Loucy (cell line): ENCODE data around the gene SP110.

ENCODE experiments used
- H2AFZ ChIP-seq: fragments of 200-600 bp; sonication (generic); 2 replicates; pipeline ENCODE4 v1.6.0; 2016; ENCODE audit warnings: antibody characterized with exemption, mild to moderate bottlenecking, low read length, moderate library complexity
- H3F3A ChIP-seq: fragments of 200-600 bp; 2 replicates; pipeline ENCODE4 v1.6.0; 2016; ENCODE audit warnings: antibody characterized with exemption, low read depth, mild to moderate bottlenecking
- H3K27me3 ChIP-seq: fragments of 200-600 bp; sonication (generic); 2 replicates; pipeline ENCODE4 v1.6.1; 2014; ENCODE audit warnings: low read length, mild to moderate bottlenecking; ENCODE audit not compliant: insufficient read depth, poor library complexity, severe bottlenecking
- H3K36me3 ChIP-seq: fragments of 200-600 bp; sonication (generic); 2 replicates; pipeline ENCODE4 v1.6.1; 2016; ENCODE audit warnings: low read length; ENCODE audit not compliant: insufficient read depth
- H3K4me1 ChIP-seq: fragments of 200-600 bp; sonication (generic); 2 replicates; pipeline ENCODE4 v1.5.1; 2014; ENCODE audit warnings: low read length, mild to moderate bottlenecking; ENCODE audit not compliant: insufficient read depth, poor library complexity, severe bottlenecking
- H3K4me2 ChIP-seq: fragments of 200-600 bp; sonication (generic); 2 replicates; pipeline ENCODE4 v1.6.0; 2014; ENCODE audit warnings: antibody characterized with exemption, low read length, low read depth, mild to moderate bottlenecking; ENCODE audit not compliant: poor library complexity, severe bottlenecking
- H3K4me3 ChIP-seq: fragments of 200-600 bp; sonication (generic); 2 replicates; pipeline ENCODE4 v1.5.1; 2014; ENCODE audit warnings: low read length, mild to moderate bottlenecking, mixed read lengths; ENCODE audit not compliant: poor library complexity, severe bottlenecking
- H3K79me2 ChIP-seq: fragments of 200-600 bp; sonication (generic); 2 replicates; pipeline ENCODE4 v1.6.1; 2014; ENCODE audit warnings: low read length; ENCODE audit not compliant: insufficient read depth
- H3K9ac ChIP-seq: fragments of 200-600 bp; sonication (generic); 2 replicates; pipeline ENCODE4 v1.6.0; 2014; ENCODE audit warnings: mild to moderate bottlenecking, low read depth, low read length, moderate library complexity; ENCODE audit not compliant: poor library complexity, severe bottlenecking
- H3K9me2 ChIP-seq: fragments of 200-600 bp; sonication (generic); replicated peaks from 2 replicates; pipeline ENCODE4 v1.6.1; 2016; ENCODE audit warnings: low read depth, low read length, mixed read lengths
- H3K9me3 ChIP-seq: fragments of 200-600 bp; sonication (generic); 2 replicates; pipeline ENCODE4 v1.6.1; 2014; ENCODE audit warnings: mild to moderate bottlenecking, antibody characterized with exemption, low read length, low read depth; ENCODE audit not compliant: insufficient read depth
- H4K20me1 ChIP-seq: fragments of 200-600 bp; sonication (generic); 2 replicates; pipeline ENCODE4 v1.6.0; 2014; ENCODE audit warnings: antibody characterized with exemption, low read length, mild to moderate bottlenecking; ENCODE audit not compliant: insufficient read depth, poor library complexity, severe bottlenecking
- EZH2phosphoT487 ChIP-seq: fragments of 200-600 bp; IDR thresholded peaks from 2 replicates; pipeline ENCODE4 v1.6.1; 2018; ENCODE audit warnings: antibody characterized with exemption, mild to moderate bottlenecking, moderate library complexity, borderline replicate concordance
- TF ChIP-seq, protein P1 (sequence below): fragments of 200-600 bp; sonication (generic); conservative IDR thresholded peaks from 2 replicates; pipeline ENCODE4 v1.5.1; 2014; ENCODE audit warnings: mild to moderate bottlenecking, antibody characterized with exemption, low read length

The SP110 gene

DNA sequence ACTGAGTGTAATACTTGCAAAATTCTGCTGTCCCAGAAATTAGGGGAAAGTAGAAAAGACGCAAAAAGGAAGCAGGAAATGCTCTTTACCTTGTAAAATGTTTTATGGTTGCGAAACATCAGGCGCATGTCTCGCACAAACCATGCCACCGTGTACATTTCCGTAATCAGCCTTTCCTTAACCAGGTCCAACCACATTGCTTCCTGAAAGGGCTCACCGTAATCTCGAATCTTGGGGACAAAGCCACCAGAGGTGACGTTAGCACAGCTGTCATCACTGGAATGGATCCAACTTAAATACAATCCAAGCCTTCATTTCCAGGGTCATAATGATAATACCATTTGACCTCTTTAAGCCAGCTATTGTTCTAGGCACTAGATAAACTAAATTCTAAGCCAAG, 49.3 kb downstream of the SP110 start:
- H3K4me2 ChIP-seq, result peak overlapping the region; percentile 67
- no peak overlapping the region for H2AFZ ChIP-seq

GRCh38 chr2:230166557-230167170, 53.1 kb downstream of the SP110 start:
- H3K9ac ChIP-seq, result no peak overlapping the region
- H3K4me3 ChIP-seq, result no peak overlapping the region
- H3K27me3 ChIP-seq, result peaks cover 66% of the 10 kb centered on the region
- H3K4me1 ChIP-seq, result peaks cover 10% of the 10 kb centered on the region
- no peaks in the 10 kb centered on the region for H3K36me3 ChIP-seq
- H3K9me3 ChIP-seq, result no peaks in the 10 kb centered on the region
- TF ChIP-seq, protein P1, sequence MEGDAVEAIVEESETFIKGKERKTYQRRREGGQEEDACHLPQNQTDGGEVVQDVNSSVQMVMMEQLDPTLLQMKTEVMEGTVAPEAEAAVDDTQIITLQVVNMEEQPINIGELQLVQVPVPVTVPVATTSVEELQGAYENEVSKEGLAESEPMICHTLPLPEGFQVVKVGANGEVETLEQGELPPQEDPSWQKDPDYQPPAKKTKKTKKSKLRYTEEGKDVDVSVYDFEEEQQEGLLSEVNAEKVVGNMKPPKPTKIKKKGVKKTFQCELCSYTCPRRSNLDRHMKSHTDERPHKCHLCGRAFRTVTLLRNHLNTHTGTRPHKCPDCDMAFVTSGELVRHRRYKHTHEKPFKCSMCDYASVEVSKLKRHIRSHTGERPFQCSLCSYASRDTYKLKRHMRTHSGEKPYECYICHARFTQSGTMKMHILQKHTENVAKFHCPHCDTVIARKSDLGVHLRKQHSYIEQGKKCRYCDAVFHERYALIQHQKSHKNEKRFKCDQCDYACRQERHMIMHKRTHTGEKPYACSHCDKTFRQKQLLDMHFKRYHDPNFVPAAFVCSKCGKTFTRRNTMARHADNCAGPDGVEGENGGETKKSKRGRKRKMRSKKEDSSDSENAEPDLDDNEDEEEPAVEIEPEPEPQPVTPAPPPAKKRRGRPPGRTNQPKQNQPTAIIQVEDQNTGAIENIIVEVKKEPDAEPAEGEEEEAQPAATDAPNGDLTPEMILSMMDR, result no peak
- no peak for TF ChIP-seq EZH2phosphoT487
- H2AFZ ChIP-seq, result no peak overlapping the region
- H3K9me2 ChIP-seq, result no peaks in the 10 kb centered on the region
- H3K79me2 ChIP-seq, result no peaks in the 10 kb centered on the region
- H4K20me1 ChIP-seq, result no peaks in the 10 kb centered on the region
- no peak overlapping the region for H3K4me2 ChIP-seq
- no peaks in the 10 kb centered on the region for H3F3A ChIP-seq

More for the DNA sequence above, 49.3 kb downstream of the SP110 start:
- Histone ChIP-seq H3K9ac (no peak overlapping the region), H3K9me3 (no peaks in the 10 kb centered on the region), H4K20me1 (no peaks in the 10 kb centered on the region), H3K4me3 (peak overlapping the region; percentile 50), H3K4me1 (peaks cover 10% of the 10 kb centered on the region), H3F3A (no peaks in the 10 kb centered on the region), H3K79me2 (no peaks in the 10 kb centered on the region), H3K36me3 (no peaks in the 10 kb centered on the region), H3K9me2 (no peaks in the 10 kb centered on the region), H3K27me3 (peaks cover 74% of the 10 kb centered on the region)
- peak; percentile 84 for TF ChIP-seq EZH2phosphoT487
- TF ChIP-seq, protein P1, result no peak

GRCh38 chr2:230164139-230164538, 55.6 kb downstream of the SP110 start:
- no peaks in the 10 kb centered on the region for H4K20me1 ChIP-seq

More at GRCh38 chr2:230164139-230164538, 55.6 kb downstream of the SP110 start:
- H3K79me2 ChIP-seq, result no peaks in the 10 kb centered on the region
- peaks cover 55% of the 10 kb centered on the region for H3K27me3 ChIP-seq
- no peak overlapping the region for H3K4me2 ChIP-seq
- no peaks in the 10 kb centered on the region for H3K36me3 ChIP-seq
- H3K4me1 ChIP-seq, result no peaks in the 10 kb centered on the region
- TF ChIP-seq, protein P1, result no peak
- no peak for TF ChIP-seq EZH2phosphoT487
- H3K9me2 ChIP-seq, result no peaks in the 10 kb centered on the region
- no peak overlapping the region for H3K9ac ChIP-seq
- H3K4me3 ChIP-seq, result no peak overlapping the region
- H3F3A ChIP-seq, result no peaks in the 10 kb centered on the region
- no peak overlapping the region for H2AFZ ChIP-seq
- H3K9me3 ChIP-seq, result no peaks in the 10 kb centered on the region
